Measurements from ENCODE around the gene SPOCK1.

DNA sequence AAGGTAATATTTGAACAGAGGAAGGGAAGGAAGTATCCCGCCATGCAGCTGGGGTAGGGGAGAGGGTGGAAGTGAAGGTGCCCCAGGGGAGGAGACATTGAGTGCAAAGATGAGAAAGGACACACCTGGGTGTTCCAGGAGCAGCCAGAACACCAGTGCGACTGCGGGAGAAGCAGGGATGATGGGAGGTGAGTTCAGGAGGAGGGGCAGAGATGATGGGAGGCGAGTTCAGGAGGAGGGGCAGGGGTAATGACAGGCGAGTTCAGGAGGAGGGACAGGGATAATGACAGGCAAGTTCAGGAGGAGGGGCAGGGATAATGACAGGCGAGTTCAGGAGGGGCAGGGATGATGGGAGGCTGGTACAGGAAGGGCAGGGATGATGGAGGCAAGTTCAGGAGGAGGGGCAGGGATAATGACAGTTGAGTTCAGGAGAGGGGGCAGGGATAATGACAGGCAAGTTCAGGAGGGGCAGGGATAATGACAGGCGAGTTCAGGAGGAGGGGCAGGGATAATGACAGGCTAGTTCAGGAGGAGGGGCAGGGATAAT, 17.2 kb upstream of the SPOCK1 start:
- TF ChIP-seq, protein P1, sequence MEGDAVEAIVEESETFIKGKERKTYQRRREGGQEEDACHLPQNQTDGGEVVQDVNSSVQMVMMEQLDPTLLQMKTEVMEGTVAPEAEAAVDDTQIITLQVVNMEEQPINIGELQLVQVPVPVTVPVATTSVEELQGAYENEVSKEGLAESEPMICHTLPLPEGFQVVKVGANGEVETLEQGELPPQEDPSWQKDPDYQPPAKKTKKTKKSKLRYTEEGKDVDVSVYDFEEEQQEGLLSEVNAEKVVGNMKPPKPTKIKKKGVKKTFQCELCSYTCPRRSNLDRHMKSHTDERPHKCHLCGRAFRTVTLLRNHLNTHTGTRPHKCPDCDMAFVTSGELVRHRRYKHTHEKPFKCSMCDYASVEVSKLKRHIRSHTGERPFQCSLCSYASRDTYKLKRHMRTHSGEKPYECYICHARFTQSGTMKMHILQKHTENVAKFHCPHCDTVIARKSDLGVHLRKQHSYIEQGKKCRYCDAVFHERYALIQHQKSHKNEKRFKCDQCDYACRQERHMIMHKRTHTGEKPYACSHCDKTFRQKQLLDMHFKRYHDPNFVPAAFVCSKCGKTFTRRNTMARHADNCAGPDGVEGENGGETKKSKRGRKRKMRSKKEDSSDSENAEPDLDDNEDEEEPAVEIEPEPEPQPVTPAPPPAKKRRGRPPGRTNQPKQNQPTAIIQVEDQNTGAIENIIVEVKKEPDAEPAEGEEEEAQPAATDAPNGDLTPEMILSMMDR (conservative IDR thresholded peaks at IDR 0.05; ENCODE audit: low read depth in 2 of 2), result no peak
- TF ChIP-seq CREB1 (CRISPR knock-in tag; IDR thresholded peaks at IDR 0.05; ENCODE audit: low read depth) (no peak), POLR2AphosphoS5 (IDR thresholded peaks at IDR 0.05; ENCODE audit: low read depth) (no peak), EZH2 (IDR thresholded peaks at IDR 0.05; ENCODE audit: low read depth, unreplicated experiment) (no peak), EZH2phosphoT487 (IDR thresholded peaks at IDR 0.05; ENCODE audit: unreplicated experiment) (no peak), ETS1 (IDR thresholded peaks at IDR 0.05) (no peak)

All from GM23338 (cell line).